Measurements from ENCODE around the gene OR56B1. TPM values are rescaled to one million over a fixed set of nuclear protein-coding genes. Genes with fewer than 3 reads are reported as not detected.

OR56B1 gene
- polyA plus RNA-seq, 1 donor from 2014 or later: not detected

Other genes starting within 250 kb of the OR56B1 start
- not detected in 2 replicates for gene OR52D1, start 247.8 kb upstream of the OR56B1 start, polyA plus RNA-seq
- gene UBQLN3, start 226.5 kb upstream of the OR56B1 start, polyA plus RNA-seq: not detected in 2 replicates
- gene UBQLNL, start 219.7 kb upstream of the OR56B1 start, polyA plus RNA-seq: not detected in 2 replicates
- not detected in 2 replicates for gene OR52H1, start 187.9 kb upstream of the OR56B1 start, polyA plus RNA-seq
- not detected in 2 replicates for gene OR52B6, start 155.6 kb upstream of the OR56B1 start, polyA plus RNA-seq
- not detected in 2 replicates for gene TRIM6, start 139.8 kb upstream of the OR56B1 start, polyA plus RNA-seq
- gene TRIM34, start 111.4 kb upstream of the OR56B1 start, polyA plus RNA-seq: not detected in 2 replicates
- 0.58 and 2.0 TPM in 2 replicates for gene TRIM5, start 51.4 kb upstream of the OR56B1 start, polyA plus RNA-seq
- gene TRIM22, start 46.7 kb upstream of the OR56B1 start, polyA plus RNA-seq: 4.3 and 10.2 TPM in 2 replicates
- not detected in 2 replicates for gene OR52N4, start 17.8 kb downstream of the OR56B1 start, polyA plus RNA-seq
- not detected in 2 replicates for gene OR52N5, start 46.9 kb downstream of the OR56B1 start, polyA plus RNA-seq
- gene OR52N1, start 54.8 kb downstream of the OR56B1 start, polyA plus RNA-seq: not detected in 2 replicates
- not detected in 2 replicates for gene OR52N2, start 72.5 kb downstream of the OR56B1 start, polyA plus RNA-seq
- not detected in 2 replicates for gene OR52E6, start 105.4 kb downstream of the OR56B1 start, polyA plus RNA-seq
- gene OR52E8, start 121.2 kb downstream of the OR56B1 start, polyA plus RNA-seq: not detected in 2 replicates
- not detected in 2 replicates for gene OR52E4, start 144.2 kb downstream of the OR56B1 start, polyA plus RNA-seq
- gene OR52E5, start 156.8 kb downstream of the OR56B1 start, polyA plus RNA-seq: not detected in 2 replicates
- gene OR56A3, start 205.8 kb downstream of the OR56B1 start, polyA plus RNA-seq: not detected in 2 replicates
- gene OR56A5, start 232.0 kb downstream of the OR56B1 start, polyA plus RNA-seq: not detected in 2 replicates